Heart left ventricle (tissue), 16 donors: Measurements from ENCODE around the gene NANP. TPM values are rescaled to one million over a fixed set of nuclear protein-coding genes. Genes with fewer than 3 reads are reported as not detected.

Experiments used
- ATAC-seq, 4 donors: fragments of 200-7000 bp; cut with Tn5 transposase; one replicate each; pipeline ENCODE4 v1.9.1; 2020 to 2022; ENCODE audit warnings: moderate library complexity in 4 of 4, mild to moderate bottlenecking in 3 of 4, moderate number of reproducible peaks in 1 of 4
- DNase-seq, 5 donors: peaks; one replicate each; pipeline ENCODE4 v3.0.0-alpha.2; 2020
- H3K27ac ChIP-seq, 12 donors: fragments of 200-600 bp; sonication (generic) in 4 of 12; one replicate each; pipeline versions ENCODE4 v1.5.0 to v1.8.0; 2016 to 2022; ENCODE audit warnings: mild to moderate bottlenecking in 2 of 12
- H3K27me3 ChIP-seq, 9 donors: fragments of 200-600 bp; sonication (generic) in 2 of 9; one replicate each; pipeline versions ENCODE4 v1.5.1 to v1.8.0; 2016 to 2022; ENCODE audit warnings: mild to moderate bottlenecking in 3 of 9
- H3K36me3 ChIP-seq, 9 donors: fragments of 200-600 bp; sonication (generic) in 2 of 9; one replicate each; pipeline versions ENCODE4 v1.5.0 to v1.8.0; 2018 to 2022; ENCODE audit warnings: mild to moderate bottlenecking in 2 of 9
- H3K4me1 ChIP-seq, 12 donors: fragments of 200-600 bp; sonication (generic) in 4 of 12; one replicate each; pipeline versions ENCODE4 v1.5.0 to v1.8.0; 2016 to 2022; ENCODE audit warnings: mild to moderate bottlenecking in 3 of 12
- H3K4me3 ChIP-seq, 12 donors: fragments of 200-600 bp; sonication (generic) in 4 of 12; one replicate each; pipeline versions ENCODE4 v1.5.0 to v1.8.0; 2017 to 2022; ENCODE audit warnings: mild to moderate bottlenecking in 9 of 12, moderate library complexity in 4 of 12
- H3K9me3 ChIP-seq, 12 donors: fragments of 200-600 bp; sonication (generic) in 4 of 12; one replicate each; pipeline versions ENCODE4 v1.5.0 to v1.8.0; 2016 to 2022; ENCODE audit warnings: mild to moderate bottlenecking in 1 of 12
- POLR2A ChIP-seq, 2 donors: fragments of 450-650 bp; IDR thresholded peaks; one replicate each; pipeline ENCODE4 v1.6.1; 2017; ENCODE audit warnings: antibody characterized with exemption in 2 of 2, mild to moderate bottlenecking in 2 of 2, moderate library complexity in 2 of 2
- WGBS, 4 donors: extraction: QIAGEN DNeasy Blood & Tissue Kit in 2 of 4; methylation state at CpG; one replicate each; pipeline versions ENCODE4 v1.1.5 to v1.1.7; 2013 to 2018; 5-methylcytosine and 5-hydroxymethylcytosine counted together
- intact Hi-C, 10 donors: fragments of 100-400 bp; cut with DNase I; formaldehyde crosslinking; loops; one replicate each; pipeline versions ENCODE4 v1.11.1 to v1.14.2; 2022
- long read RNA-seq, 3 donors: library from polyadenylated mRNA; unstranded; transcript quantifications; one replicate each; pipeline ENCODE4 v2.0.0, GENCODE V29; 2020 to 2021
- polyA plus RNA-seq, 2 donors: library from polyadenylated mRNA; stranded (reverse); fragments of 200-250 nt; gene quantifications; one replicate each; pipeline ENCODE4 v1.2.3, GENCODE V29; 2013
- total RNA-seq, 9 donors: library from RNA; depleted of rRNA in 2 of 9; stranded (reverse); fragments of >200 nt in 2 of 9; fragmentation: NEBNext Ultra II Directional in 3 of 9; extraction: Animal tissue kit (Norgen Biotek cat#: 25700) in 3 of 9; gene quantifications; one replicate each; pipeline versions ENCODE4 v1.1.0 to v1.2.4, GENCODE V29; 2016 to 2023
- TF ChIP-seq, protein P1 (sequence below), 12 donors: fragments of 200-600 bp; sonication (generic) in 4 of 12; IDR thresholded peaks; one replicate each; pipeline versions ENCODE4 v1.5.0 to v1.8.0; 2018 to 2022; ENCODE audit warnings: antibody characterized with exemption in 12 of 12, mild to moderate bottlenecking in 5 of 12
- donor health status: ischemic (EF 13 %, LVEDD 7.1; RV severe dilation, severe dysfunction).
- donor health status: healthy with polysubstance abuse.
- donor health status: DM: no; HTN: yes; CAD: no.
- donor health status: DM: no; HTN: no; CAD: no.
- donor health status: ischemic (EF 25% LVEDD 6.9; RV normal size, moderate dysfunction).
- donor health status: ischemic (EF 25% LVEDD 5.7; RV mildly dilated, moderate dysfunction).
- donor health status: healthy.
- donor health status: DM: yes; HTN: yes; CAD: no.
- donor health status: ischemic (EF 35%, LVEDD 5.7; RV mildly dilated, moderate dysfunction).
- donor health status: nonischemic (EF 11% LVEDD 7.7; RV severe dilation, severe dysfunction).
- donor health status: DM: yes; HTN: yes; CAD: no.
- donor health status: PGD.
- donor health status: ischemic (EF 29% LVEDD 5.4; RV normal size, mild dysfunction).
- donor health status: nonischemic (EF 23%, LVEDD 6.1; RV moderate dilation, normal function).

NANP gene, protein sequence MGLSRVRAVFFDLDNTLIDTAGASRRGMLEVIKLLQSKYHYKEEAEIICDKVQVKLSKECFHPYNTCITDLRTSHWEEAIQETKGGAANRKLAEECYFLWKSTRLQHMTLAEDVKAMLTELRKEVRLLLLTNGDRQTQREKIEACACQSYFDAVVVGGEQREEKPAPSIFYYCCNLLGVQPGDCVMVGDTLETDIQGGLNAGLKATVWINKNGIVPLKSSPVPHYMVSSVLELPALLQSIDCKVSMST
- 1 to 10 TPM; 2.5 to 4.4 (median 3.1) TPM for total RNA-seq
- polyA plus RNA-seq, result 1 to 10 TPM; 1.8 to 5.2 TPM
- long read RNA-seq, donor 1, transcript NANP-201 (2 exons, 3,964 nt), result major isoform, 8 of 9 reads
- long read RNA-seq, donor 1, partial matches to known transcripts, result 0 of 9 reads
- long read RNA-seq, donor 1, other reads (novel, unspliced or antisense), result 1 of 9 reads
- long read RNA-seq, donor 2, transcript NANP-201 (2 exons, 3,964 nt), result major isoform, 41 of 42 reads
- long read RNA-seq, donor 2, partial matches to known transcripts, result 0 of 42 reads
- long read RNA-seq, donor 2, other reads (novel, unspliced or antisense), result 1 of 42 reads
- long read RNA-seq, donor 3, transcript NANP-201 (2 exons, 3,964 nt), result major isoform, 16 of 16 reads
- long read RNA-seq, donor 3, partial matches to known transcripts, result 0 of 16 reads
- long read RNA-seq, donor 3, other reads (novel, unspliced or antisense), result 0 of 16 reads

DNA sequence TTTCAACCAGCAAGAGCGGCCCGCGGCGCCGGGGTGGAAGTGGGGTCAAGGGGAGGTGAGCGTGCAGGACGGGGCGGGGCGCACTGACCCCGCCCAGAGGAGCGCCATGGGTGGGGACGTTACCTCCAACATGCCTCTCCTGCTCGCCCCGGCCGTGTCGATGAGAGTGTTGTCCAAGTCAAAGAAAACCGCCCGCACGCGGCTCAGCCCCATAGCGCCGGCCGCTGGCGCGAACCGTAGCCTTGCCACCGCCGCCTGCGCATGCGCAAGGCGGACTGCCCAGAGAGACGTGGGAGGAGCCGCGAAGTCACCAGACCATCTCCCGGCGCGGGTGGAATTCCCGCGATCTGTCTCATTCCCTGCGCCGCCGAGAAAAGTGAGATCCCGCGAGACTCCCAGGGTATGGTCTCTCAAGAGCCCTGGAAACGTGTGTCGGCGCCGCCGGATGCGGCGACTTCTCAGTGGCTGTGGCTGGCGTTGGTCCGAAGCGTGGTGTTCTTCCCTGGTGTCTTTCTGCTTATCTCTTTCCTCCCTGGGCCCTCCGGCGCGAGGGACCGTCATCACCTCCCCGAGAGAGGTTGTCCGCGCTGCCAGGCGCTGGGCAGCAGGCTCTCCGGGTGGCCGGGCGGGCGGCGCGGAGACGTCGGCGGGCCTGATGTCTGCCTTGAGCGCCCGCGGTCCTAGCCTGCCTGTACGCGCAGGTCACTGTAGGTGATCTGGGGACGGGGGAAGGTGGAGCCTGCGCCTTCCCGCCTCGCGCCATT is at the start of gene NANP:
NANP (minus strand) TSS at position 279 of the 764 bp plus-strand sequence; CDS start at position 213, 66 bp downstream.
- intact Hi-C loops, result loop anchor here in 7 of 10 donors (1.0 to 10.0 kb wide), 8 partner anchors 71 to 243 kb away; partner anchors contain the start of genes ZNF337 (in 6 of the 7) and ABHD12 (in 1 of the 7)
- TF ChIP-seq POLR2A (IDR thresholded peaks at IDR 0.05), result peak in 1 of 2 donors; percentile 71
- TF ChIP-seq, protein P1, sequence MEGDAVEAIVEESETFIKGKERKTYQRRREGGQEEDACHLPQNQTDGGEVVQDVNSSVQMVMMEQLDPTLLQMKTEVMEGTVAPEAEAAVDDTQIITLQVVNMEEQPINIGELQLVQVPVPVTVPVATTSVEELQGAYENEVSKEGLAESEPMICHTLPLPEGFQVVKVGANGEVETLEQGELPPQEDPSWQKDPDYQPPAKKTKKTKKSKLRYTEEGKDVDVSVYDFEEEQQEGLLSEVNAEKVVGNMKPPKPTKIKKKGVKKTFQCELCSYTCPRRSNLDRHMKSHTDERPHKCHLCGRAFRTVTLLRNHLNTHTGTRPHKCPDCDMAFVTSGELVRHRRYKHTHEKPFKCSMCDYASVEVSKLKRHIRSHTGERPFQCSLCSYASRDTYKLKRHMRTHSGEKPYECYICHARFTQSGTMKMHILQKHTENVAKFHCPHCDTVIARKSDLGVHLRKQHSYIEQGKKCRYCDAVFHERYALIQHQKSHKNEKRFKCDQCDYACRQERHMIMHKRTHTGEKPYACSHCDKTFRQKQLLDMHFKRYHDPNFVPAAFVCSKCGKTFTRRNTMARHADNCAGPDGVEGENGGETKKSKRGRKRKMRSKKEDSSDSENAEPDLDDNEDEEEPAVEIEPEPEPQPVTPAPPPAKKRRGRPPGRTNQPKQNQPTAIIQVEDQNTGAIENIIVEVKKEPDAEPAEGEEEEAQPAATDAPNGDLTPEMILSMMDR (IDR thresholded peaks at IDR 0.05), result peak in 2 of 12 donors; percentile 4 to 9
- 0 to 1% (median 0%) methylated on average over 23 to 81 of the region's 81 CpGs for WGBS, 4 donors

DNA sequence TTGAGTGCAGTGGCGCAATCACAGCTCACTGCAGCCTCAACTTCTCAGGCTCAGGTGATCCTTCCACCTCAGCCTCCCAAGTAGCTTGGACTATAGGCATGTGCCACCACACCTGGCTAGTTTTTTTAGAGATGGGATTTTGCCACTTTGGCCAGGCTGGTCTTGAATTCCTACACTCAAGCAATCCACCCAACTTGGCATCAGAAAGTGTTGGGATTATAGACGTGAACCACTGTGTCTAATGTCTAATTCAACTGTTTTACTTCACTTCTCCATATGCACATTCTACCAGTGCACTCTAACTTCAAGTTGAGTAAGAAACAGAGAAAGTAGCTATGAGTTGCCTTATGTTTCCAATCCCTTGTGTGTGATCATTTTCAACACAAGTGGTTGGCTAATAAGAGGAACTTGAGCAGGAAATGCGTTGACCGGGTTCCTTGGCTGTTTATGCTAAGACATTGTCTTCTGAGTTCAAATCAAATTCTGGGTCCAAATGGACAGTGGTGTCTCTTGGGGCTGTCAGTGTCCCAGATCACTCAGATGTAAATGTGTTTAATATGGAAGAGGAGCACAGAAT is 48.9 kb upstream of the NANP start:
- no peak overlapping the region for H3K27ac ChIP-seq
- peaks cover 0 to 52% (median 43%) of the 10 kb centered on the region in 9 donors for H3K36me3 ChIP-seq
- WGBS, 4 donors, result 88 to 92% (median 89%) methylated on average over 4 of the region's 4 CpGs
- no peaks in the 10 kb centered on the region for H3K9me3 ChIP-seq
- ATAC-seq (no peak), DNase-seq (no peak)
- intact Hi-C loops, result no loop called here
- H3K27me3 ChIP-seq, result no peaks in the 10 kb centered on the region
- TF ChIP-seq, protein P1 (IDR thresholded peaks at IDR 0.05), result no peak
- TF ChIP-seq POLR2A (IDR thresholded peaks at IDR 0.05), result no peak
- H3K4me3 ChIP-seq, result no peak overlapping the region
- H3K4me1 ChIP-seq, result no peaks in the 10 kb centered on the region

More for the DNA sequence above, at the start of gene NANP:
- ATAC-seq, result peak; percentile 94 to 97 (median 96)
- DNase-seq, result peak; percentile 95 to 98 (median 97)
- no peaks in the 10 kb centered on the region for H3K27me3 ChIP-seq
- peaks cover 0 to 23% (median 15%) of the 10 kb centered on the region in 12 donors for H3K4me1 ChIP-seq
- H3K4me3 ChIP-seq, result peak within 1 kb of the TSS; percentile 72 to 99 (median 84)
- H3K27ac ChIP-seq, result peak within 1 kb of the TSS; percentile 53 to 97 (median 87)
- no peaks in the 10 kb centered on the region for H3K9me3 ChIP-seq
- H3K36me3 ChIP-seq, result no peaks in the 10 kb centered on the region

DNA sequence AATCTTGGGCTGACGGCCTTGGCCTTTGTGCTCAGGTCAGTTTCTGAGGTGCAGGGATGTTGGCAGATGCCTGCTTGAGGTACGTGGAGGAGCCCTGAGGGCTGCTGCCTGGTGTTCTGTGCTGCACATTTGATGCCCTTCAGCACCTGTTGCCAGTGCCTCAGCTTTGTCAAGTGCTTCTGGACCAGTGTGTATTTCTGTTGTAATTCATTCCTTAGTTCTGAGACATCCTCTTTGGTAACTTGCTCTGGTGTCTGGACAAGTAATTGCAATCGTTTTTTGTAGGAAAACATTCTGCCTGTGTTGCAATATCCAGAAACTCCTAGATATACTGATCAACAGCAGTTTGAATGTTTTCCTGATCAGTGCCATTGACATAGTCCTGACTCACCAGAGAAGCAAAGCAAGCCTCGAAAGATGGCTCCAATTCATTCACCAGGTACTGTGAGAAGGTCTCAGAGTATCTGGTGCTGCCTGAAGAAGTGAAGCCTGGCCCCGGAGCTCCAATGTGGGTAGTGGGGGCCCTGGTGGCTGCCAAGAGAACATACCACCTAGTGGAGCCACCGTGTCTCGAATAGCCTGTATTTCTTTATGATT is 46.1 kb upstream of the NANP start:
- H3K4me1 ChIP-seq, result no peaks in the 10 kb centered on the region
- intact Hi-C loops, result no loop called here
- DNase-seq, result no peak
- no peaks in the 10 kb centered on the region for H3K27me3 ChIP-seq
- WGBS, 4 donors, result 70 to 79% (median 76%) methylated on average over 7 of the region's 7 CpGs
- no peak for ATAC-seq
- H3K9me3 ChIP-seq, result no peaks in the 10 kb centered on the region
- peaks cover 0 to 23% (median 15%) of the 10 kb centered on the region in 9 donors for H3K36me3 ChIP-seq
- H3K27ac ChIP-seq, result no peak overlapping the region
- no peak for TF ChIP-seq POLR2A (IDR thresholded peaks at IDR 0.05)
- TF ChIP-seq, protein P1 (IDR thresholded peaks at IDR 0.05), result no peak
- H3K4me3 ChIP-seq, result no peak overlapping the region
